GM23338 (cell line): ENCODE measurements around the gene DENND6A. TPM values are rescaled to one million over a fixed set of nuclear protein-coding genes. Genes with fewer than 3 reads are reported as not detected.
"Not testable (repeated sequence)": the region's sequence is repeated elsewhere in the genome, so short reads cannot be mapped to it uniquely, and the experiment has no call there.

Experiments
- ATAC-seq: fragments of 200-7000 bp; cut with Tn5 transposase; 3 replicates; pipeline ENCODE4 v1.9.1; 2020
- DNase-seq: peaks from one replicate; pipeline ENCODE4 v3.0.0-alpha.2; 2015; ENCODE audit warnings: low spot score
- H2AFZ ChIP-seq: fragments of 200-600 bp; sonication (generic); 2 replicates; pipeline ENCODE4 v1.8.0; 2016; ENCODE audit warnings: antibody characterized with exemption, mild to moderate bottlenecking, moderate library complexity
- H3F3A ChIP-seq: fragments of 200-600 bp; sonication (generic); replicated peaks from 2 replicates; pipeline ENCODE4 v1.8.0; 2017; ENCODE audit warnings: antibody characterized with exemption, mixed run types, low read depth
- H3K27ac ChIP-seq: fragments of 200-600 bp; sonication (generic); 2 replicates; pipeline ENCODE4 v1.6.1; 2016; ENCODE audit warnings: low read depth
- H3K27me3 ChIP-seq: fragments of 200-600 bp; sonication (generic); 2 replicates; pipeline ENCODE4 v1.8.0; 2016; ENCODE audit warnings: mild to moderate bottlenecking, mixed run types, moderate library complexity; ENCODE audit not compliant: insufficient read depth
- H3K36me3 ChIP-seq: fragments of 200-600 bp; sonication (generic); 2 replicates; pipeline ENCODE4 v1.8.0; 2016; ENCODE audit warnings: mild to moderate bottlenecking; ENCODE audit not compliant: insufficient read depth
- H3K4me1 ChIP-seq: fragments of 200-600 bp; sonication (generic); 2 replicates; pipeline ENCODE4 v1.8.0; 2016; ENCODE audit warnings: mild to moderate bottlenecking, moderate library complexity; ENCODE audit not compliant: insufficient read depth
- H3K4me2 ChIP-seq: fragments of 200-600 bp; sonication (generic); 2 replicates; pipeline ENCODE4 v1.7.1; 2017; ENCODE audit warnings: mixed run types
- H3K4me3 ChIP-seq: fragments of 200-600 bp; sonication (generic); 2 replicates; pipeline ENCODE4 v1.6.1; 2016; ENCODE audit warnings: mixed run types
- H3K79me2 ChIP-seq: fragments of 200-600 bp; sonication (generic); replicated peaks from 2 replicates; pipeline ENCODE4 v1.8.0; 2017; ENCODE audit warnings: mild to moderate bottlenecking; ENCODE audit not compliant: insufficient read depth
- H3K9me2 ChIP-seq: fragments of 200-600 bp; sonication (generic); 2 replicates; pipeline ENCODE4 v1.8.0; 2017; ENCODE audit not compliant: insufficient read depth
- H4K20me1 ChIP-seq: fragments of 200-600 bp; sonication (generic); replicated peaks from 2 replicates; pipeline ENCODE4 v1.8.0; 2017; ENCODE audit warnings: mild to moderate bottlenecking; ENCODE audit not compliant: insufficient read depth
- H3K27ac Mint-ChIP-seq: 2 replicates; pipeline ENCODE4 v1.8.0; 2020; ENCODE audit warnings: inconsistent platforms, mild to moderate bottlenecking, moderate library complexity, mixed read lengths
- H3K27me3 Mint-ChIP-seq: 3 replicates; pipeline ENCODE4 v1.8.0; 2022; ENCODE audit warnings: low read depth, mild to moderate bottlenecking, moderate library complexity, mixed read lengths, inconsistent platforms; ENCODE audit not compliant: insufficient read depth, poor library complexity
- H3K36me3 Mint-ChIP-seq: 3 replicates; pipeline ENCODE4 v1.8.0; 2021; ENCODE audit warnings: low read depth, mild to moderate bottlenecking, inconsistent platforms, moderate library complexity, mixed read lengths
- H3K4me1 Mint-ChIP-seq: 3 replicates; pipeline ENCODE4 v1.8.0; 2020; ENCODE audit warnings: mild to moderate bottlenecking, inconsistent platforms, mixed read lengths
- H3K4me3 Mint-ChIP-seq: 3 replicates; pipeline ENCODE4 v1.8.0; 2021; ENCODE audit warnings: moderate library complexity, mild to moderate bottlenecking, inconsistent platforms, mixed read lengths
- H3K9me3 Mint-ChIP-seq: 3 replicates; pipeline ENCODE4 v1.8.0; 2020; ENCODE audit warnings: moderate library complexity, mild to moderate bottlenecking, inconsistent platforms, mixed read lengths
- CREB1 ChIP-seq: fragments of 250-450 bp; sonication (Bioruptor Pico); IDR thresholded peaks from 2 replicates; pipeline ENCODE4 v1.5.0; 2020; ENCODE audit warnings: low read depth, mild to moderate bottlenecking, moderate library complexity
- EZH2 ChIP-seq: fragments of 200-600 bp; sonication (generic); IDR thresholded peaks from one replicate; pipeline ENCODE4 v1.8.0; 2017; ENCODE audit warnings: antibody characterized with exemption, mild to moderate bottlenecking, low read depth; ENCODE audit not compliant: unreplicated experiment
- EZH2phosphoT487 ChIP-seq: fragments of 200-600 bp; sonication (generic); IDR thresholded peaks from one replicate; pipeline ENCODE4 v1.8.1; 2018; ENCODE audit warnings: antibody characterized with exemption; ENCODE audit not compliant: unreplicated experiment
- JUNB ChIP-seq: IDR thresholded peaks from one replicate; pipeline ENCODE4 v1.6.1; 2016; ENCODE audit warnings: antibody characterized with exemption; ENCODE audit not compliant: unreplicated experiment
- NANOG ChIP-seq: IDR thresholded peaks from 2 replicates; pipeline ENCODE4 v1.6.1; 2016; ENCODE audit warnings: antibody characterized with exemption, borderline replicate concordance
- POLR2AphosphoS5 ChIP-seq: IDR thresholded peaks from 2 replicates; pipeline ENCODE4 v1.6.1; 2016; ENCODE audit warnings: antibody characterized with exemption, low read depth
- STAT1 ChIP-seq: IDR thresholded peaks from one replicate; pipeline ENCODE4 v1.6.1; 2016; ENCODE audit warnings: antibody characterized with exemption; ENCODE audit not compliant: unreplicated experiment
- ZNF331 ChIP-seq: fragments of 250-450 bp; sonication (Bioruptor Pico); IDR thresholded peaks from 2 replicates; pipeline ENCODE4 v1.5.0; 2020; ENCODE audit warnings: low read depth, mild to moderate bottlenecking, moderate library complexity
- polyA plus RNA-seq: library from polyadenylated mRNA; unstranded; fragments of >200 nt; fragmentation: Nextera tagmentation; extraction: Ambion mirVana; gene quantifications from 2 replicates; pipeline ENCODE4 v1.2.1, GENCODE V29; 2016
- total RNA-seq: library from RNA; depleted of rRNA; stranded (reverse); fragments of >200 nt; shearing (Covaris generic); gene quantifications from 2 replicates; pipeline ENCODE4 v1.2.3, GENCODE V29; 2014
- TF ChIP-seq, protein P1 (sequence below): IDR thresholded peaks from 2 replicates; pipeline ENCODE4 v1.6.1; 2016; ENCODE audit warnings: antibody characterized with exemption
- TF ChIP-seq, protein P2 (sequence below): fragments of 250-450 bp; sonication (Bioruptor Pico); IDR thresholded peaks from 2 replicates; pipeline ENCODE4 v1.5.0; 2020; ENCODE audit warnings: mild to moderate bottlenecking, moderate library complexity
- TF ChIP-seq, protein P3 (sequence below), 2 experiments: fragments of 200-600 bp in 1 of 2; sonication (generic) in 1 of 2; conservative IDR thresholded peaks; 2 replicates each; pipeline versions ENCODE4 v1.5.1 to v1.6.1; 2016 to 2017; ENCODE audit warnings: antibody characterized with exemption in 2 of 2, low read depth in 2 of 2, mild to moderate bottlenecking in 2 of 2, moderate library complexity in 1 of 2

The DENND6A gene
- total and polyA plus RNA-seq, 2 experiments from 2014 or later: 7.5 to 17.5 TPM

DNA sequence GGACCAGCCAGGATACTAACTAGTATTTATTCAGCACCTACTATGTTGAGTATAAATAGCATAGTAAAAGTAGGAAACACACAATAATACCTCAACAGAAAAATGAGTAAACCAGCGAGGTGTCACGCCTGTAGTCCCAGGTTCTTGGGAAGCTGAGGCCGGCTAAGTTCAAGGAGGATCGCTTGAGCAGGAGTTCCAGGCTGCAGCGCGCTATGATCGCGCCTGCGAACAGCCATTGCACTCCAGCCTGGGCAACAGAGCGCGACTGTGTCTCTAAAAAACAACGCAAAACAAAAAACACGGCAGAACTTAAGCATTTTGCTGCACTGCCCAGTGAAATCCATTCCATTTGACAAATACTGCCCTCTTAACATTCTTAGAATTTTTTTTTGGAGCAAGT is 1.3 kb upstream of the DENND6A start (continued):
- TF ChIP-seq EZH2phosphoT487 (no peak), CREB1 (CRISPR knock-in tag) (no peak), EZH2 (no peak), STAT1 (no peak), JUNB (no peak), ZNF331 (CRISPR knock-in tag) (no peak)
- TF ChIP-seq, protein P1, sequence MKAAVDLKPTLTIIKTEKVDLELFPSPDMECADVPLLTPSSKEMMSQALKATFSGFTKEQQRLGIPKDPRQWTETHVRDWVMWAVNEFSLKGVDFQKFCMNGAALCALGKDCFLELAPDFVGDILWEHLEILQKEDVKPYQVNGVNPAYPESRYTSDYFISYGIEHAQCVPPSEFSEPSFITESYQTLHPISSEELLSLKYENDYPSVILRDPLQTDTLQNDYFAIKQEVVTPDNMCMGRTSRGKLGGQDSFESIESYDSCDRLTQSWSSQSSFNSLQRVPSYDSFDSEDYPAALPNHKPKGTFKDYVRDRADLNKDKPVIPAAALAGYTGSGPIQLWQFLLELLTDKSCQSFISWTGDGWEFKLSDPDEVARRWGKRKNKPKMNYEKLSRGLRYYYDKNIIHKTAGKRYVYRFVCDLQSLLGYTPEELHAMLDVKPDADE: no peak

DNA sequence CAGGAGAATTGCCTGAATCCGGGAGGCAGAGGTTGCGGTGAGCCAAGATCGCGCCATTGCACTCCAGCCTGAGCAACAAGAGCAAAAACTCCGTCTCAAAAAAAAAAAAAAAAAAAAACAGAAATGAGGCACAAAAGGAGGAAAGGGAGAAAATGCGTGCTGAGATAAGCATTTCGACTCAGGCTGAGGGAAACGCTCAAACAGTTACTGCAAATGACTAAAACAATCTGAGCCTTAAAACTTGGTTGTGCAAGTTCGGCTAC is 813 bp downstream of the DENND6A start:
- H4K20me1 ChIP-seq, H3K36me3 ChIP-seq, ATAC-seq, H3K36me3 Mint-ChIP-seq, H3K27me3 ChIP-seq, H3K9me3 Mint-ChIP-seq, H3K9me2 ChIP-seq, H3F3A ChIP-seq, DNase-seq: not testable (repeated sequence)
- Mint-ChIP-seq H3K4me3 (peak overlapping the region; percentile 91), H3K27me3 (peaks cover 20% of the 10 kb centered on the region), H3K27ac (peak overlapping the region; percentile 96), H3K4me1 (peaks cover 13% of the 10 kb centered on the region; the same call in 2 of the 3 replicates)
- Histone ChIP-seq H3K79me2 (peaks cover 45% of the 10 kb centered on the region), H3K4me3 (peak overlapping the region; percentile 58), H3K4me2 (peak overlapping the region; percentile 75), H3K4me1 (peaks cover 13% of the 10 kb centered on the region), H2AFZ (peak overlapping the region; percentile 12), H3K27ac (peak overlapping the region; percentile 76)

DNA sequence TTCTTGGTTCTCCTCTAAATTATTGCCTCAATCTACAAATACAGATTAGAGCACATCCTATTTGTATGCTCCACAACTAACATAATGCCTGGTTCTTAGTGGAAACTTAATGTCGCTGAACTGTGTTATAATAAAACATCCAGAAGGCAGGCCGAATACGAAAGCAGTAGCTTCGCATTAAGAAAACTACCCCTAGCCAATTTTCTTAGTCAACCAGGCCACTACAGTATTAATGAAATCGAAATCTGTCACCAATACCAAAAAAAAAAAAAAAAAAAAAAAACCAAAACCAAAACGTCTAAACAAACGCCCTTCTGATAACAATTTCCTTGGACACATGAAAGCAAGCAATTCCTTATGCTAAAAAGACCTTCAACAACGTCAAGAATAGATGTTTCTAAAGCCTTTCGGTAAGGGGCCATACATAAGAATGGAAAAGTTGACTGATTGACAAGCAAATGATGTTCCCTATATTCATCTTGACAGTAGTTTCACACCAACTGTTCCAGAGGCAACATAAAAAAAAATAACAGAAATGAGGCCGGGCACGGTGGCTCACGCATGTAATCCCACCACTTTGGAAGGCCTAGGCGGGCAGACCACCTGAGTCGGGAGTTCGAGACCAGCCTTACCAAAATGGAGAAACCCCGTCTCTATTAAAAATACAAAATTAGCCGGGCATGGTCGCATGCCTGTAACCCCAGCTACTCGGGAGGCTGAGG is 1.3 kb downstream of the DENND6A start:
- H3K4me2 ChIP-seq: peak overlapping the region; percentile 75
- no peaks in the 10 kb centered on the region for H3F3A ChIP-seq
- peaks cover 13% of the 10 kb centered on the region for H3K4me1 ChIP-seq
- peak overlapping the region; percentile 58 for H3K4me3 ChIP-seq
- Mint-ChIP-seq H3K27ac (peak overlapping the region; percentile 96), H3K4me3 (peak overlapping the region; percentile 91), H3K27me3 (peaks cover 20% of the 10 kb centered on the region), H3K4me1 (peaks cover 13% of the 10 kb centered on the region; the same call in 2 of the 3 replicates), H3K9me3 (no peaks in the 10 kb centered on the region), H3K36me3 (no peaks in the 10 kb centered on the region)
- no peaks in the 10 kb centered on the region for H3K27me3 ChIP-seq
- H3K36me3 ChIP-seq: no peaks in the 10 kb centered on the region
- no peaks in the 10 kb centered on the region; the same call in none of the 2 replicates for H4K20me1 ChIP-seq
- DNase-seq (peak; percentile 7), ATAC-seq (no peak)
- no peaks in the 10 kb centered on the region for H3K9me2 ChIP-seq
- H3K79me2 ChIP-seq: peaks cover 50% of the 10 kb centered on the region
- peak overlapping the region; percentile 76 for H3K27ac ChIP-seq
- H2AFZ ChIP-seq: peak overlapping the region; percentile 12; the same call in 1 of the 2 replicates
- no peak for TF ChIP-seq POLR2AphosphoS5
- TF ChIP-seq, protein P2, sequence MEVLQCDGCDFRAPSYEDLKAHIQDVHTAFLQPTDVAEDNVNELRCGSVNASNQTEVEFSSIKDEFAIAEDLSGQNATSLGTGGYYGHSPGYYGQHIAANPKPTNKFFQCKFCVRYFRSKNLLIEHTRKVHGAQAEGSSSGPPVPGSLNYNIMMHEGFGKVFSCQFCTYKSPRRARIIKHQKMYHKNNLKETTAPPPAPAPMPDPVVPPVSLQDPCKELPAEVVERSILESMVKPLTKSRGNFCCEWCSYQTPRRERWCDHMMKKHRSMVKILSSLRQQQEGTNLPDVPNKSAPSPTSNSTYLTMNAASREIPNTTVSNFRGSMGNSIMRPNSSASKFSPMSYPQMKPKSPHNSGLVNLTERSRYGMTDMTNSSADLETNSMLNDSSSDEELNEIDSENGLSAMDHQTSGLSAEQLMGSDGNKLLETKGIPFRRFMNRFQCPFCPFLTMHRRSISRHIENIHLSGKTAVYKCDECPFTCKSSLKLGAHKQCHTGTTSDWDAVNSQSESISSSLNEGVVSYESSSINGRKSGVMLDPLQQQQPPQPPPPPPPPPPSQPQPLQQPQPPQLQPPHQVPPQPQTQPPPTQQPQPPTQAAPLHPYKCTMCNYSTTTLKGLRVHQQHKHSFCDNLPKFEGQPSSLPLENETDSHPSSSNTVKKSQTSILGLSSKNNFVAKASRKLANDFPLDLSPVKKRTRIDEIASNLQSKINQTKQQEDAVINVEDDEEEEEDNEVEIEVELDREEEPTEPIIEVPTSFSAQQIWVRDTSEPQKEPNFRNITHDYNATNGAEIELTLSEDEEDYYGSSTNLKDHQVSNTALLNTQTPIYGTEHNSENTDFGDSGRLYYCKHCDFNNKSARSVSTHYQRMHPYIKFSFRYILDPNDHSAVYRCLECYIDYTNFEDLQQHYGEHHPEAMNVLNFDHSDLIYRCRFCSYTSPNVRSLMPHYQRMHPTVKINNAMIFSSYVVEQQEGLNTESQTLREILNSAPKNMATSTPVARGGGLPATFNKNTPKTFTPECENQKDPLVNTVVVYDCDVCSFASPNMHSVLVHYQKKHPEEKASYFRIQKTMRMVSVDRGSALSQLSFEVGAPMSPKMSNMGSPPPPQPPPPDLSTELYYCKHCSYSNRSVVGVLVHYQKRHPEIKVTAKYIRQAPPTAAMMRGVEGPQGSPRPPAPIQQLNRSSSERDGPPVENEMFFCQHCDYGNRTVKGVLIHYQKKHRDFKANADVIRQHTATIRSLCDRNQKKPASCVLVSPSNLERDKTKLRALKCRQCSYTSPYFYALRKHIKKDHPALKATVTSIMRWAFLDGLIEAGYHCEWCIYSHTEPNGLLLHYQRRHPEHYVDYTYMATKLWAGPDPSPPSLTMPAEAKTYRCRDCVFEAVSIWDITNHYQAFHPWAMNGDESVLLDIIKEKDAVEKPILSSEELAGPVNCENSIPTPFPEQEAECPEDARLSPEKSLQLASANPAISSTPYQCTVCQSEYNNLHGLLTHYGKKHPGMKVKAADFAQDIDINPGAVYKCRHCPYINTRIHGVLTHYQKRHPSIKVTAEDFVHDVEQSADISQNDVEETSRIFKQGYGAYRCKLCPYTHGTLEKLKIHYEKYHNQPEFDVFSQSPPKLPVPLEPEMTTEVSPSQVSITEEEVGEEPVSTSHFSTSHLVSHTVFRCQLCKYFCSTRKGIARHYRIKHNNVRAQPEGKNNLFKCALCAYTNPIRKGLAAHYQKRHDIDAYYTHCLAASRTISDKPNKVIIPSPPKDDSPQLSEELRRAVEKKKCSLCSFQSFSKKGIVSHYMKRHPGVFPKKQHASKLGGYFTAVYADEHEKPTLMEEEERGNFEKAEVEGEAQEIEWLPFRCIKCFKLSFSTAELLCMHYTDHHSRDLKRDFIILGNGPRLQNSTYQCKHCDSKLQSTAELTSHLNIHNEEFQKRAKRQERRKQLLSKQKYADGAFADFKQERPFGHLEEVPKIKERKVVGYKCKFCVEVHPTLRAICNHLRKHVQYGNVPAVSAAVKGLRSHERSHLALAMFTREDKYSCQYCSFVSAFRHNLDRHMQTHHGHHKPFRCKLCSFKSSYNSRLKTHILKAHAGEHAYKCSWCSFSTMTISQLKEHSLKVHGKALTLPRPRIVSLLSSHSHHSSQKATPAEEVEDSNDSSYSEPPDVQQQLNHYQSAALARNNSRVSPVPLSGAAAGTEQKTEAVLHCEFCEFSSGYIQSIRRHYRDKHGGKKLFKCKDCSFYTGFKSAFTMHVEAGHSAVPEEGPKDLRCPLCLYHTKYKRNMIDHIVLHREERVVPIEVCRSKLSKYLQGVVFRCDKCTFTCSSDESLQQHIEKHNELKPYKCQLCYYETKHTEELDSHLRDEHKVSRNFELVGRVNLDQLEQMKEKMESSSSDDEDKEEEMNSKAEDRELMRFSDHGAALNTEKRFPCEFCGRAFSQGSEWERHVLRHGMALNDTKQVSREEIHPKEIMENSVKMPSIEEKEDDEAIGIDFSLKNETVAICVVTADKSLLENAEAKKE: no peak
- no peak for TF ChIP-seq STAT1
- TF ChIP-seq ZNF331 (CRISPR knock-in tag): no peak
- no peak for TF ChIP-seq NANOG
- no peak for TF ChIP-seq JUNB
- TF ChIP-seq, protein P3, sequence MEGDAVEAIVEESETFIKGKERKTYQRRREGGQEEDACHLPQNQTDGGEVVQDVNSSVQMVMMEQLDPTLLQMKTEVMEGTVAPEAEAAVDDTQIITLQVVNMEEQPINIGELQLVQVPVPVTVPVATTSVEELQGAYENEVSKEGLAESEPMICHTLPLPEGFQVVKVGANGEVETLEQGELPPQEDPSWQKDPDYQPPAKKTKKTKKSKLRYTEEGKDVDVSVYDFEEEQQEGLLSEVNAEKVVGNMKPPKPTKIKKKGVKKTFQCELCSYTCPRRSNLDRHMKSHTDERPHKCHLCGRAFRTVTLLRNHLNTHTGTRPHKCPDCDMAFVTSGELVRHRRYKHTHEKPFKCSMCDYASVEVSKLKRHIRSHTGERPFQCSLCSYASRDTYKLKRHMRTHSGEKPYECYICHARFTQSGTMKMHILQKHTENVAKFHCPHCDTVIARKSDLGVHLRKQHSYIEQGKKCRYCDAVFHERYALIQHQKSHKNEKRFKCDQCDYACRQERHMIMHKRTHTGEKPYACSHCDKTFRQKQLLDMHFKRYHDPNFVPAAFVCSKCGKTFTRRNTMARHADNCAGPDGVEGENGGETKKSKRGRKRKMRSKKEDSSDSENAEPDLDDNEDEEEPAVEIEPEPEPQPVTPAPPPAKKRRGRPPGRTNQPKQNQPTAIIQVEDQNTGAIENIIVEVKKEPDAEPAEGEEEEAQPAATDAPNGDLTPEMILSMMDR (conservative IDR thresholded peaks at IDR 0.05; ENCODE audit: low read depth in 2 of 2): no peak
